ENCODE measurements around the gene DPEP2.
"Not testable (repeated sequence)": the region's sequence is repeated elsewhere in the genome, so short reads cannot be mapped to it uniquely, and the experiment has no call there.

The DPEP2 gene

GRCh38 chr16:67950335-67950843, 48.9 kb downstream of the DPEP2 start:
- DNase-seq = no peak

GRCh38 chr16:67949645-67950044, 49.6 kb downstream of the DPEP2 start:
- DNase-seq = no peak

GRCh38 chr16:67948015-67948414, 51.3 kb downstream of the DPEP2 start:
- no peak for DNase-seq

GRCh38 chr16:67946966-67947558, 52.2 kb downstream of the DPEP2 start:
- DNase-seq = no peak

GRCh38 chr16:67946128-67946569, 53.1 kb downstream of the DPEP2 start:
- no peak for DNase-seq

- DNase-seq = no peak
Observed at GRCh38 chr16:67945392-67945933, 53.8 kb downstream of the DPEP2 start.

- no peak for DNase-seq
Observed at GRCh38 chr16:67944690-67945391, 54.4 kb downstream of the DPEP2 start.

DNA sequence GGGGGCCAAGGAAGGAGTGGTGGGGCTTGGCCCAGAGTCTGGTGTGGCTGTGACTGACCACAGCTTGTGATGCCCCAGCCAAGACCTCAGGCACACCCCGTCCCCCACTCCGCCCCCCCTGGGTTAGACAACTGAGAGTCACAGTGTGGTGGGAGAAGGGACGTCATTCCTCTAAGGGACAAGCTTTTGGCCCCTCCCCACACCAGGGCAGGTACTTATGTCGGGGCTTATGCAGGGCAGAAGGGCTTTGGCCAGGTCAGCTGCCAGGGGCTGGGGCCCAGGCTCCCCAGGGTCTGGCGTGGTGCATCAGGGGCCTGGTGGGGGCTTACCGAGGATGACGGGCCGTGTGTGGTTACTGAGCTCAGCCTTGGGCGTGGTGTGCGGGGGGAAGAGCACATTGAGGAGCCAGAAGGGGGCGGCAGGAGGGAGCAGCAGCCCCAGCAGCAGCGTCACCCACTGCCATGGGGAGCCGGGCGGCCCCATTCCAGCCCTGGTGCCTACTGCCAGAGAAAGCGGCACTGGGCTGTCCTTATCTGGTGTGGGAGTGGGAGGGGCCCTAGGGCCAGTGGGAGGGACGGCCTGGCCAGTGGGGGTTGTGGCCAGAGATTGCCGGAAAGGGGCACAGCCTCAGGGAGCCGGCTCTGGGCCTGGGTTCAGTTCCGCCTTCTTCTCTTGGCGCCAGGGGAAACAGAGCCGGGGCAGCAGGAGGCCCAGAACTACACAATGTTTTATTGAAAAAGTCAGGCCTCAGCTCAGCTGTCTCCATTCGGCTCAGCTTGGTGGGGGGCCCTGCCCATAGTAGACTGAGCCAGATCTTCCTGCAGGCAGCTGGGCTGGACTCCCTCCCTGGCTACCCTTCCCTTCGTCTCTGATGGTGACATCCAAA, 55.4 kb downstream of the DPEP2 start, which contains the start of gene LCAT:
Gene LCAT (minus strand): TSS at position 502 of the 886 bp plus-strand sequence. CDS start 19 bp downstream, at position 483.
- DNase-seq = no peak

GRCh38 chr16:67943256-67943618, 56.0 kb downstream of the DPEP2 start:
- no peak for DNase-seq

- DNase-seq = no peak
Observed at GRCh38 chr16:67942510-67943255, 56.6 kb downstream of the DPEP2 start.

- DNase-seq = peak; percentile 47
Observed at GRCh38 chr16:67942200-67942509, 57.1 kb downstream of the DPEP2 start.

- no peak for DNase-seq
Observed at GRCh38 chr16:67941469-67942199, 57.6 kb downstream of the DPEP2 start.

DNA sequence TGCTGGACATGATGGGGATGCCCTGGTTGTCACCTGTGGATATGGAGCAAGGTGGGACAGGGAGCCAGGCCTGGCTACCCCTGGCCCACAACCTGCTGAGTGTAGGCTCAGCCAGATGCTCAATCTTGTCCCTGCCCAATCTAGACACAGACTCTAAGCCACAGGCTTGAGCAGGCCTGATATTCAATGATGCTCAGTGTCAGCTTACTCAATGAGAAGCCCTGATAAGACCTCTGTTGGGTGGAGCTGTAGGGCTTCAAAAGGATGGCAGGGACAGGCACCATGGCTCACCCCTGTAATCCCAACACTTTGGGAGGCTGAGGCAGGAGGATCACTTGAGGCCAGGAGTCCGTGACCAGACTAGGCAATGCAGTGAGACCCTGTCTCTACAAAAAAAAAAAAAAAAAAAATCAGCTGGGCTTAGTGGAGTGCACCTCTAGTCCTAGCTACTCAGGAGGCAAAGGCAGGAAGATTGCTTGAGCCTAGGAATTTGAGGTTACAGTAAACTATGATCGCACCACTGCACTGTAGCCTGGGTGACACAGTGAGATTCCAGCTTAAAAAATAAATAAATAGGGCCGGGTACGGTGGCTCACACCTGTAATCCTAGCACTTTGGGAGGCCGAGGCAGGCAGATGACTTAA, 58.7 kb downstream of the DPEP2 start:
- DNase-seq = no peak

- DNase-seq = no peak
Observed at GRCh38 chr16:67939507-67940445, 59.5 kb downstream of the DPEP2 start.

GRCh38 chr16:67937713-67938112, 61.6 kb downstream of the DPEP2 start:
- not testable (repeated sequence) for DNase-seq

Measured in inflammatory macrophage treated with lipopolysaccharide for 4 hours (primary cell).